Stimulated activated CD4-positive, alpha-beta T cell treated with anti-CD3 and anti-CD28 coated beads, Interleukin-12 subunit alpha, Interleukin-12 subunit beta, amount 100 ng/mL, for 4 hours (primary cell): ENCODE results near the gene STBD1.
"Not testable (repeated sequence)": the region's sequence is repeated elsewhere in the genome, so short reads cannot be mapped to it uniquely, and the experiment has no call there.

Experiments used
- DNase-seq: peaks from one replicate; pipeline ENCODE4 v3.0.0-alpha.2; 2020

The STBD1 gene

DNA sequence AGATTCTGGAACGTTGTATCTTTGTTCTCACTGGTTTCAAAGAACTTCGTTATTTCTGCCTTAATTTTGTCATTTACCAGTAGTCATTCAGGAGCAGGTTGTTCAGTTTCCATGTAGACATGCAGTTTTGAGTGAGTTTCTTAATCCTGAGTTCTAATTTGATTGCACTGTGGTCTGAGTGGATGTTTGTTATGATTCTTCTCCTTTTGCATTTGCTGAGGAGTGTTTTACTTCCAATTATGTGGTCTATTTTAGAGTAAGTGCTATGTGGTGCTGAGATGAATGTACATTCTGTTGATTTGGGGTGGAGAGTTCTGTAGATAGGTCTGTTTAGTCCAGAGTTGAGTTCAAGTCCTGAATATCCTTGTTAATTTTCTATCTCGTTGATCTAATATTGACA lies 18.7 kb upstream of the STBD1 start:
- DNase-seq, result not testable (repeated sequence)

DNA sequence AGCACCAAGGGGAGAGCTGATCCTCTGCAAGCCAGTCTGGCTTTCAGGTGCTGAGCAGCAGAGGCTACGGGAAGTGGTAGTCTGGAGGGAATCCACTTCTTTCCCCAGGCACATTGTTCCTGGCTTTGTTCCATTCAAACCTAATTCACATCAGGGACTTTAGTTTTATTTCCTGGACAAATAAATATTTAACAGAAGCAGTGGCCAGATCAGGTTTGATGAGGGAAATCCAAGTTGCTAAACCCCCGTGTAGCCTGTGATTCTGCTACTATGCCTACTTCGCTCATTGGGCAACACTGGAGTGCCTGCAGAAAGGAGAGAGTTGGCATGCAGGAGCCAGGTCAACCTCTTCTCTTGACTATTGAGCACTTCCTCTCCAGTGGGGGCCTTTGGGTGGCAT lies 13.8 kb upstream of the STBD1 start:
- no peak for DNase-seq

DNA sequence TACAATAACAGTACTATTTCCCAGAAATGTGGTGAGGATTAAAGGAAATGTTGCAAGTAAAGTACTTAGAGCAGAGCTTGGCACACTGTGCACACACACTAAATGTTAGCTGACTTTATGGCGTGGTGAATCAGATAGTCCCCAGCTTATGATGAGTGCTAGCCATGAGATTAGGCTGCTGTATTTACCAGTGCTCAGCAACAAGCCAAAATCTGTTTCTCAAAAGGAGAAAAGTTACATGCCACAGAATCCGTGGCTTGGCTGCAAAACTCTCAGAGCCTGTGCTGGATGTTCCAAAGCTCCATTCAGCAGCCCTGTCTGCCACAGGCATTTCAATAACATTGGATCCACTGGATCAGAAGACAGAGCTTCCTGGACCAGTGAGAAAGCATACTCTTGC lies 12.8 kb upstream of the STBD1 start:
- DNase-seq, result no peak

DNA sequence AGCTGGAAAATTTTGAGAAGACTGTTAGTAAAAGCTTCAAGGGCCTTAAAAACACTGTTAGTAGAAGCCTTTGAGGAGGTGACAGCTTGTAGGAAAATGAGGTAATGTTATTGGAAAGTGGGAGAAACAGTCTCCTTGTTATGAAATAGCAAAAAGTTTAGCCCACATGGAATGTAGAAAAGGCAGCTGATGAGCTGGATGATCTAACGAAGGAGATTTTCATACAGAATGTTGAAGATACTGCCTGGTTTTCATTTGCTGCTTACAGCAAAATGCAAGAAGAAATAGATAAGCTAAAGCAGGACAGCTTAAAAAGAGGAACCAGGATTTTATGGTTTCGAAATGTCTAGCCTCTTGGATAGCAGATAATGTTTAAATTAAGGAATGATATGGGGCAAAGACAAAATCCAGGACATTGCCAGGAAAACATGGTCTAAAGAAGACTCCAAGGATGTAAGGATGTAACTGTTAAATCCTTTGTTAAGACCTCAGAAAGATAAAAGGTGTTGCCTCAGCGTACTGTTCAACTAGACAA lies 10.2 kb upstream of the STBD1 start:
- DNase-seq, result no peak

DNA sequence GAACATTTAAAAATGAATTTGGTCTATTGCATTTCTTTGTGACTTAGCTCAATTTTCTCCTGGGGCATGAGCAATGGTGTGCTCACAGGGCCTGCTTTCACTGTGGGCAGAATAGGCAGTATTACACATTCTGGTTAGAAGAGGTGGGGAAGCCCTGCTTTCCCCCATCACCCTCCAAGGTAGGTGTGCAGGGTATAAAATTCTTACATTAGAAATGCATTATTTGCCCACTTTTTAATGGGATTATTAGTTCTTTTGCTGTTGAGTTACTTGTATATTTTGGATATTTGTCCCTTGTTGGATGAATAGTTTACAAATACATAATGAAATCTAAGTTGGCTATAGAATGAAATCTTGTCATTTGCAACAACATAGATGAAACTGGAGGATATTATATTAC lies 8.3 kb upstream of the STBD1 start:
- no peak for DNase-seq

DNA sequence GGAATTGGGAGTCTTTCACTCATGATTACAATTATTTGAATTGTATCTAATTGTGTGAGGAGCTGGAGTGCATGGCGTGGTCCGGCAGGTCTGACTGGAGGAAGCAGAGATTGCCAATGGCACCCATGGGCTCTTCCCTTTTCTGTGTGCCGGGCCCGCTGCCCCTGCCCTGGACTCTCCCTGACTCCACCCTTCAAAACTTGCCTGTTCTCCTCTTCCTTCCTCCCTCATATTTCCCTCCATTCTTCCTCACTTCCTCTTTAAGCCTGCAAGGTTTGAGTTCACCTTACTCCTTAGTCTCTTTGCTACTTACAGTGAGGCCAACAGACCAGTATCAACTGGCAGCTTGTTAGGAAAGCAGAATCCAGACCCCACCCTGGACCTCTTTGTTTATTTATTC lies 6.5 kb upstream of the STBD1 start:
- DNase-seq, result no peak

DNA sequence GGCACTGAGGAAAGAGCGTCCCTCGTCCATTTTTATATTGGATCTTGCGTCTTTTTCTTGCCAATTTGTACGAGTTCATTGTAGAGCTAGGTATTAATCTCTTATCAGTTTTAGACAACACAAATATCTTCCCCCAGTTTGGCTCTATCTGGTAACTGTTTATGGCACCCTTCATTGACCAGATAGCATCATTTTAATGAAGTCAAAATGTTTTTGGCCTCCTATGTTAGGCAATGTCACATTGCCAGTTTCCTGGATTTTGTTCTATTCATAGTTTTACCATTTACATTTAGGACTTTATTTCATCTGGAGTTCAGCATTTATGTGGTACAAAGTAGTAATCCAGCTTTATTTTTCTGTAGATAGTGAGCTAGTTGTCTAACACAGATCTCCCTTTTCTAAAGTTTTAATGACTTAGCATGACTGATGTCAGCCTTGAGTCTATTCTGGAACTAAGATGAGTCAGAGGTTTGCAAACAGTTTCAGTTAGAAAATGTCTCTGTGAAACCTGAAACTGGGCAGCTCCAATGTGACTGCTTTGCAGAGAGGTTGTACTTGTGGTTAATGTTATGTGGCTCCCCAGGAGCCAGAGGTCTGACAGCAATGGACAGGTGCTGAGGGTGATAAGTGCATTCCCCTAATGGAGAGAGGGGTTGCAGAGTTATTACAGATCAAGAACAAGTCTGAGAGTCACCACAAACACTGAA lies 5.3 kb upstream of the STBD1 start:
- DNase-seq, result no peak

DNA sequence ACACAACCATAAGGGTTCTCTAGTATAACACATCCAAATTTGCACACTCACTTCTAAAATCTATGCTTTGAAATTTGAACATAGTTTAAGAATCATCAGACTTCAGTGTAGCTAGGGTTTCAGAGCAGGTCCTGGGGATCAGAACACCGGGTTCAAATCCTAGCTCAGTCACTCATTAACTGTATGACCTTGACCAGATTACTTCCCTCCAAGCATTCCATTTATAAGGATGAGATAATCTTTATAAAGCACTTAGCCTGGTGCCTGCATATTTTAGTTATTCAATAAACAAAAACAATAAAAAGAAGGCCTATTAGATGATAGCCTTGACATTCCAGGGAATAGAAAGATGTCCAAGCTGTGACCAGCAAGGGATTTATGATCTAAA lies 4.8 kb upstream of the STBD1 start:
- DNase-seq, result no peak

DNA sequence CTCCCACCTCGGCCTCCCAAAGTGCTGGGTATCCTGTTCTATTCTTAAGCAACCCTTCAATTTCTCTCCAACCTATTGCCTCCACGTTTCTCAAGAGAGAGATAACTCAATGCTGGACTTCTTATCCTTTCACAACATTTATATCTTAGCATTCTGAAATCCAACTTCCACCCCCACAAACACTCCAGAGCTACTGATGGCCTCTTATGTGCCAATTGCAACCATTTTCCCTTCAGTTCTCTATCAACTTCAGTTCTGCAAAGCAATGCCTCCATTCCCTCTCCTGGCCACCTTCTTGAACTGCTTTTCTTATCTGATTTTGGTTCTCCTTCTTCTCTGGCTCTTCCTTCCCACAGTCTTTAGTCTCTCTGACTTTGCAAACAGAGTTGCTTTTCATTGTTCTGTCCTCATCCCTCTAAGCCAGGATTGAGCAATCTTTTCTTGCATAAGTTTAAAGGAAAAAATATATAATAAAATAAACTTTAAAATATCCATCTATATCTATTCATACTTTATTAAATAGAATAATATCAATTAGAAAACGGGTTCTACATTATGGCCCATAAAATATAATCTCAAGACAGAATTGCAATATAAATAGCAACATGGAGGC lies 3.6 kb upstream of the STBD1 start:
- no peak for DNase-seq

DNA sequence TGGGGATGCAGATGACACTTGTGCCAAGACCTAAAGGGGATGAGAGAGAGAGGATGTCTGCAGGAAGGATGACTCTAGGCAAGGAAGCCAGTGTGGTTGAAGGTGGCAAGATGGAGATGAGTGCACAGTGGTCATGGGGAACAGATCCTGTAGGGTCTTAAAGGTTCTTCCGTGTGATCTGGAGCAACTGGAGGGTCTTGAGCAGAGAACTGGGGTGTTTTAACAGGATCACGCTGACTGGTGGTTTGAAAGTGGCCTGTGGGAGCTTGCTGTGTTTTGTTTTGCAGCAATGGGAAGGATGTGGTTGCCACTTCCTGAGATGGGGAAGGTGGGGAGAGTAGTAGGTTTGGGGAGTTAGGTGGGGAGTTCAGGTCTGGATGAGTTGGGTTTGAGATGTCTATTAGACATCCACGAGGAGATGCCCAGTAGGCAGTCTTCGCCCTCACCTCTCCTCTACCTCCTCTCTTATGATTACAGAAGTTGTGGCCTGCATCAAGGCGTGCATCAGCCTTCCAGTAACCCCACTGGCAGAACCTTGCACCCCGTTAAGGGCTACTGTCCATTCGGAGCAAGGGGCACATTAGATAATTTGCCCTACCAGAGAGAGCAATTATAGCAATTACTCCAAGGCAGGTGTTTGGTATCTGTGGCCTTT lies 1.4 kb upstream of the STBD1 start:
- no peak for DNase-seq

DNA sequence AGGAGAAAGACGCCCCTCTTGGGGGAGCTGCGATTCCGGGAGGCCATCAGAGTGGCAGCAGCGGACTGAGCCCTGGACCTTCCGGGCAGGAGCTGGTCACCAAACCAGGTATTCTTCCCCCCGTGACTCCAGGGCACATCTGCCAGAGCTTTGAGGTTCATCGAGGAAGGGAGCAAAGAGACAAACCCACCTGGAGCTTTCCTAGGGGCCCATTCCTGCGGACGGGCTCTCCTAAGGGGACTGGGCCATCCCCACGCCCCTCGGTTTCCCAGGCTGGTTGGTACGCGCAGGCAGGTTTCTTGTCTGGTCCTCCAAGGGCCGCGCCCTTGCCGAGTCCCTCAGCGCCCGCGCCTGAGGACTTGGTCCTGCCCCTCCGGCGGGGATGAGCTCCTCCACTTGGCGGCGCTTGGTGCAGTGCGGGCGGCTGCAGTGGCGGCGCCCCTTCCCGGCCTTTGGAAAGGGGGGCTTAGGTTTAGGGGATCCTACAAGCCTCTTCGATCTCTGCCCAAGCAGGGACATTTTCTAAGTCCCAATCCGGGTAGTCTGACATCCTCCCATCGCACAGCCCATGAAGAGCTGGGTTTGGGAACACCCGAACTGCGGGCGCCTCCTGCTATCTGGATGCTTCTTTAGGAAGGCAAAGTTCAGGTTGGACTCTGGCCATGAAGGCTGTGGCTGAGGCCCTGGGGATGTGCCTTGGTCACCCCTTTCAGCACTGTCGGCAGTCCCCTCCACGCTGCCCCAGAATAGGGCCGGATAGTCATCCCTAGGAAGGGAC lies 538 bp downstream of the STBD1 start:
- peak; percentile 10 for DNase-seq

DNA sequence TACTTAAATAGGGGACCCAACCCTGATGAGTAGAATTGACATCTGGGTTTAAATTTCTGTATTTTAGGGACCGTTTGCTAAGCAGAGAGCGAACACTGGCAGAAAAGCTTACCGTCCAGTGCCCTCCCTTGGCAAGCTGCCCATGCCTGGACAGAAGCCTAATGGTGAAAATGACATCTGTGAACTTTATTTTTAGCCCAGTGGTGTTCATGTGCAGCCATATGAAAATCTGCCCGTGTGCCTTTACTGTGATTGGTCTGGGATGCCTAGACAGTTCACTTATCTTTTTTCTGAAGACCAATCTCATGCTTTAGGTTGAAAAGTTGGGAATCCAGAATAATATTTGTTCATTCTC lies 1.1 kb downstream of the STBD1 start:
- no peak for DNase-seq

DNA sequence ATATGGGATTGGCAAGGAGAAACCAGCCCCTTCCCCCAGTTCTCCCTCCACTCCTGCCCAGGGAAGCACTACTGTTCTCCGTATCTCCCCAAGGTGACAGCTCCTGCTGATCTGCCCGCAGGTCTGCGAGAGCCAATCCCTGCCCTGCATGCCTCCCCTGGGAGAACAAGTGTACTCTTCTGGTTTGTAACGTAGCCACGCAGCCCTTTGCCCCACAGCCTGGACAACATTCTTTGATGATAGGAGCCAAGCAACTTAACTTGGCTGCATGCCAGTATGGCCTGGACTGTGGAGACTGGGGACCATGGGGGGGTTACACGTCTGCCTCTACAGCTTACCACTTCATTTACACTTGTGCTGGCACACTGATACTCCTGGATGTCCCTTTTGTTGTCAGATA lies 2.0 kb downstream of the STBD1 start:
- no peak for DNase-seq

DNA sequence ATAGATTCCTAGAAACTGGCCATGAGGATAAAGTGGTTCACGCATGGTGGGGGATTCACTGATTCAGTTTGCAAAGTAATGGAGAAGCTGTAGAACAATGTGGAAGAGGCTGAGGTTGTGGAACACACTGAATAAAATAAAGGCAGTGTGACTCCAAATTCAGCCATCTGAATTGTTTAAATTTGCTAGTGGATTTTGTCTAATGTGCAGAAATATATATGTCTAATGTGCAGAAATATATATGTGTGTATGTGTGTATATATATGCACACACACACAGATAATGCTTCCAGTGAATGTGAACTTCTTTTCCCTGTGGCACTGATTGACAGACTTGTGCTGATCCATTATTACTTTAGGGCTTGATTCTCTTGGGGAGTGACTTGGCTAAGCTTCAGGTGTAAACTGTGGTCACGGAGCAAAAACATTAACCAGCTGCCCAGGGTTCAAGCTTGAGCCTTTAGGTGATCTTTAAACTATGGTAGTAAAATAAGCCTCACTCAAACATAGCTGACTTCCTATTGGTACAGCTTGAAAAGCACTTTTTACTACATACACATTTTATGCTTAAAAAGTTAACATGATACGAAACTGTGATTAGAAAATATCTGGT lies 3.5 kb downstream of the STBD1 start:
- no peak for DNase-seq

DNA sequence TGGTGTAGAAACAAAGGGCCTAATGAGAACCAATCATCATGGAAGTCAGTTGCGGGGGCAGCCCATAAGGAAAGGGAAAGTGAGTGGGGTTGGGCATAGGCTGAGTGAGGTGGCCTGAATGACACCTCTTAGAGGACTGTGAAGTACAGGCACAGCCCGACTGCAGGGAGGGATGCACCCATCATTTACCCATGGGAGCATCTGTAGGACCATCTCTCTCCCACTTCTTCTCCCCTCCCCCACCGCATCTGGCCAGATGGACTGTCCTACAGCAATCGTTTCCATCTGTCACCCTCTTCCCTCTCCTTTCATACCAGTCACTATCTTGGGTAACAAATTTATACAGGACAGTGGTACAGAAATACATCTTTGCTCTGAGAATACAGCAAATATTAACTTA lies 4.2 kb downstream of the STBD1 start:
- no peak for DNase-seq

DNA sequence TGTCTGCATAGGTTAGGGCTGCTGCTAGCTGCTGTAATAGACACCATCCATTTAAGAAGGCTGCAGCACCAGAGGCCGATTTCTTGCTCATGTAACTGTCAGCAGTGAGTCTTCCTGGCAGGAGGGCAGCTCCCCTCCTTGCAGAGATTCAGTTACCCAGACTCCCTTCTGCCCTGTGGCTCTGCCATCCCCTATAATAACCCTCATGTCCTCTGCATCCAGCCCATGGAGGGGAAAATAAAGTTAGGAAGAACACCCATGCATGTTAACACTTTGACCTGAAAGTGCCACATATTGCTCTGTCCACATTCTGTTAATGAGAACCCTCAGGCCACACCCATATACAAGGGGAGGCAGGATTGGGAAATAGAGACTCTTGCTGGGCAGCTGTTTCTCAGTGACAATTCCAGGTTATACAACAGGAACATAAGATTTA lies 5.4 kb downstream of the STBD1 start:
- no peak for DNase-seq

DNA sequence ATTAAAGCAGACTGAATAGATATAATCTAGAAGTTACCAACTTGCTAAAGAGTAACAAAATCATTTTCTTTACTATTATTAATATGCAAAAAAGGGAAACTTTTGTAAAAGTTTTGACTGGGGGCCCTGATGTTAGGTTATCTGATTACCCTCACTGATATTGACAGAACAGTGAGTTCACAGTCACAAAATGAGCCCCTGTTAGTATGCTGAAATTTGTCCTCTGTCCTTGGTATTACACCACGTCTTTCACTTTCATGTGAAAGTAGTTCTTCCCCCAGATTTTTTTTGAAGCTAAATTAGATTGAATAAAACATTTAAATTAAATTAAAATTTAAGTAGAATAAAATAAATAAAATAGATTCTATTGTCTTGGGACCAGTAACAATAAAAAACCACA lies 5.9 kb downstream of the STBD1 start:
- DNase-seq, result no peak

DNA sequence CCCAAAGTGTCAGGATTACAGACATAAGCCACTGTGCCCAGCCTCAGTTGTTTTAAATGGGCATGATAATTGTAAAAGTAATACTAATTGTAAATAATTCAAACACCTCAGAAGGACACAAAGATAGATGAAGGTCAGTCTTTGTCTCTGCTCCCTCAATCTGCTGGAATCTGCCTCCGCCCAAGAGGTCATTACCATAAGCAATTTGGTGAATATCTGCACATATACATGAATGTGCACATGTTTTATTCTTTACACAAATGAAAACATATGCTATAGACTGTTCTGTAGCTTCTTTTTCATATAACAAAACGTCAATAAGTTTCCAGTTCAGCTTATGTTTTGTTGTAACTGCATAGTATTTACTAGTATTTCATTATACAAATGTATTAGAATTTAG lies 7.0 kb downstream of the STBD1 start:
- DNase-seq, result no peak

DNA sequence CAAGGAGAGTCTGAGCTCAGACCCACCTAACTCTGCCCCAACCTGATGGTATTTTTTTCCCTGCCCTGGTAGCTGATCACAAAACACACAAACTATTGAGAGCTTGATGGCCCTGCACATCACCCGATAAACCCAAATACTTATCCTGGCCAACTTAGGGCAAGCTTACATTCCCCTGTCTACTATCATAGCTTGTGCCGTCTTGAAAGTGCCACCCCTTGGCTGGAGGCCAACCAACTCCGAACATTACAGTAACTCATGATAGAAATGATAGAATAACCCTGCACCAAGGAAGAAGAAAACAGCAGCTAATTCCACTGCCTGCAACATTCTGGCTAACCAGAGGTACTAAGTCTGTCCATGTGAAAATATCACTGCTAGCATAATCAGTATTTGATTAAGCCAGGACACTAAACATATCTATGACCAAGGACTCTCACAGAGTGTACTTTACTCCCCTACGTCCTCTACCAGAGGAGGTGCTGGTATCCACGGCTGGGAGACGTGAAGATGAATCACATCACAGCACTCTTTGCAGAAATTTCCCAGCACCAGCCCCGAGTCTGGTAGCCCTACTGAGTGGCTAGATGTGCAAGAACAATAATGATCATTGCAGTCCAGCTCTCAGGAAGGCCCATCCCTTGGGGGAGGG lies 8.9 kb downstream of the STBD1 start:
- no peak for DNase-seq

DNA sequence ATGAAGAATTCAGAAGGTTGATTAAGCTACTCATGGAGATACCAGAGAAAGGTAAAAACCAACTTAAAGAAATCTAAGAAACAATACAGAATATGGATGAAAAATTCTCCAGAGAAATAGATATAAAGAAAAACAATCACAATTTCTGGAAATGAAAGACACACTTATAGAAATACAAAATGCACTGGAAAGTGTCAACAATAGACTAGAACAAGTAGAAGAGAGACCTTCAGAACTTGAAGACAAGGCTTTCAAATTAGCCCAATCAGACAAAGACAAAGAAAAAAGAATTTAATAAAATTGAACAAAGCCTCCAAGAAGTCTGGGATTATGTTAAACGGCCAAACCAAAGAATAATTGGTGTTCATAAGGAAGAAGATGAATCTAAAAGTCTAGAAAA lies 9.6 kb downstream of the STBD1 start:
- no peak for DNase-seq

DNA sequence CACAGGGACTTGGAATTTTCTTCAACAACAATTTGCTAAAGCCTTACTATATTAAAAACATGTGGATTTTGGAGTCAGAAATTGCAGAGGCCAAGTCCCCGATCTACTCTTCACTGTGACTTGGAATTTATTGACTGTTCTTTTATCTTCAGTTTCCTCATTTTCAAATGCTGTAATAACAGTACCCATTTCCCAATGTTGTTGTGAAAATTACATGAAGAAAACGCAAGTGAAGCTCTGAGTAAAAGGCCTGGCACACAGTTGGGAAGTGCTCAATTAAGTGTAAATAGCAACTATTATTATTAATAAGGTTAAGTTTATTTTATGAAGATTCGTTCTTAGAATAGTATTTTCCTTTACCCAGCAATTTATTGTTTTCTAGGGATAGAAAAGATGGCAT lies 15.7 kb downstream of the STBD1 start:
- no peak for DNase-seq

DNA sequence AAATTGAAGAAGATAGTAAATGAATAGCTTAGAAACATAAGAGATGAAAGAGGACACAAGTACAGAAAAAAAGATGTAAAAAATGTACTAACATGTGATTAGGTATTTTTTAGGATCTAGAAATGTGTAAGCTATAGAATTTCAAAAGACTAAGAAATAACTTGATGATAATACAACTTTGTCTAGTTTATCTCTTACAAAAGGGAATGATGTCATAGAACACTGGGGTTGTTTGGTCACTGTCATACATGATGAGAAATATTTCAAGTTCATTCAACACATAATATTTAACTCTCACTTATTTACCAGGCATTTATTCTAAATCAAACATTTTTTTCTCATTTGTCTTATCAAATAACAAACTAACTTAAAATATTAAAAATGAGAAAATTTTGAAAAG lies 18.5 kb downstream of the STBD1 start:
- no peak for DNase-seq

DNA sequence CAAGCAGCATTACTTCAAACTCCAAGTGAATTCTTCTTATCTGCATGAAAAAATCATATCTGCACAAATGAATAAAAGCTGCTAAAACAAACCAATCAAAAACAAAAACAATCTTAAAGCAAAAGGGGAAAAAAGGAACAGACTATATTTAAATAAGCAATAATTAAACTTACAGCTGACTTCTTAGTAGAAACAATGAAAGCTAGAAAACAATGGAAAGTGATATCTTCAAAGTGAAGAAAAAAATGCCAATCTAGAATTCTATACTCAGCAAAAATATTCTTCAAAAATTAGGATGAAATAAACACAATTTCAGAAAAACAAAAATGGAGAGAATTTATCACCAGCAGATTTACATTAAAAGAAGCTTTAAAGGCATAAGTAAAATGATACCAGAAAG lies 20.0 kb downstream of the STBD1 start:
- DNase-seq, result no peak
